Parathyroid adenoma (tissue), 2 donors: Measurements from ENCODE around the gene LPCAT1.
"Not testable (repeated sequence)": the region's sequence is repeated elsewhere in the genome, so short reads cannot be mapped to it uniquely, and the experiment has no call there.

ENCODE experiments used
- H2AFZ ChIP-seq: fragments of 300-600 bp; sonication (generic); one replicate; pipeline ENCODE4 v1.7.0; 2017; ENCODE audit warnings: antibody characterized with exemption, mild to moderate bottlenecking
- H3K27ac ChIP-seq: fragments of 300-600 bp; sonication (generic); one replicate; pipeline ENCODE4 v1.7.0; 2017
- H3K27me3 ChIP-seq: fragments of 300-600 bp; sonication (generic); one replicate; pipeline ENCODE4 v1.7.0; 2017; ENCODE audit warnings: low read length; ENCODE audit not compliant: control insufficient read depth, insufficient read depth
- H3K36me3 ChIP-seq: fragments of 300-600 bp; sonication (generic); one replicate; pipeline ENCODE4 v1.7.0; 2017; ENCODE audit warnings: low read length; ENCODE audit not compliant: control insufficient read depth, insufficient read depth
- H3K4me1 ChIP-seq: fragments of 300-600 bp; sonication (generic); one replicate; pipeline ENCODE4 v1.7.0; 2017; ENCODE audit warnings: control low read depth
- H3K4me2 ChIP-seq: fragments of 300-600 bp; sonication (generic); one replicate; pipeline ENCODE4 v1.7.0; 2017; ENCODE audit warnings: low read length
- H3K4me3 ChIP-seq: fragments of 300-600 bp; sonication (generic); one replicate; pipeline ENCODE4 v1.7.0; 2017; ENCODE audit warnings: low read depth, low read length
- H3K79me2 ChIP-seq: fragments of 300-600 bp; sonication (generic); one replicate; pipeline ENCODE4 v1.7.0; 2017; ENCODE audit warnings: control low read depth
- H3K9ac ChIP-seq: fragments of 300-600 bp; sonication (generic); one replicate; pipeline ENCODE4 v1.7.0; 2017; ENCODE audit warnings: mild to moderate bottlenecking
- H3K9me3 ChIP-seq: fragments of 300-600 bp; sonication (generic); one replicate; pipeline ENCODE4 v1.7.0; 2017; ENCODE audit warnings: low read length; ENCODE audit not compliant: control insufficient read depth
- CTCF ChIP-seq: fragments of 300-600 bp; sonication (generic); IDR thresholded peaks from one replicate; pipeline ENCODE4 v1.7.0; 2017; ENCODE audit warnings: antibody characterized with exemption, mild to moderate bottlenecking
- donor health status: primary hyperparathyroidism.

The LPCAT1 gene

GRCh38 chr5:1505506-1506241 lies 18.1 kb downstream of the LPCAT1 start:
- TF ChIP-seq CTCF: no peak
- Histone ChIP-seq H3K79me2 (peaks cover 17% of the 10 kb centered on the region), H2AFZ (no peak overlapping the region), H3K36me3 (no peaks in the 10 kb centered on the region), H3K27me3 (no peaks in the 10 kb centered on the region), H3K4me3 (no peak overlapping the region), H3K9me3 (no peaks in the 10 kb centered on the region), H3K9ac (no peak overlapping the region), H3K4me2 (no peak overlapping the region), H3K27ac (no peak overlapping the region), H3K4me1 (no peaks in the 10 kb centered on the region)

GRCh38 chr5:1505089-1505488 lies 18.7 kb downstream of the LPCAT1 start:
- H3K27ac ChIP-seq, H2AFZ ChIP-seq, H3K4me2 ChIP-seq, H3K9ac ChIP-seq, H3K4me1 ChIP-seq, H3K27me3 ChIP-seq, H3K4me3 ChIP-seq, H3K36me3 ChIP-seq, H3K9me3 ChIP-seq: not testable (repeated sequence)
- peaks cover 12% of the 10 kb centered on the region for H3K79me2 ChIP-seq

- Histone ChIP-seq H3K79me2 (peaks cover 12% of the 10 kb centered on the region), H3K4me3 (no peak overlapping the region), H3K9ac (no peak overlapping the region), H3K27ac (no peak overlapping the region), H3K27me3 (no peaks in the 10 kb centered on the region), H2AFZ (no peak overlapping the region), H3K9me3 (no peaks in the 10 kb centered on the region), H3K4me2 (no peak overlapping the region), H3K36me3 (no peaks in the 10 kb centered on the region), H3K4me1 (no peaks in the 10 kb centered on the region)
- TF ChIP-seq CTCF: no peak
Measured at GRCh38 chr5:1504617-1505016, 19.1 kb downstream of the LPCAT1 start.

GRCh38 chr5:1504069-1504595 lies 19.6 kb downstream of the LPCAT1 start:
- Histone ChIP-seq H3K27ac (no peak overlapping the region), H3K79me2 (peaks cover 12% of the 10 kb centered on the region), H3K4me1 (no peaks in the 10 kb centered on the region), H3K36me3 (no peaks in the 10 kb centered on the region), H3K4me2 (no peak overlapping the region), H3K9ac (no peak overlapping the region), H3K27me3 (no peaks in the 10 kb centered on the region), H2AFZ (no peak overlapping the region), H3K4me3 (no peak overlapping the region), H3K9me3 (no peaks in the 10 kb centered on the region)
- TF ChIP-seq CTCF: no peak

GRCh38 chr5:1503241-1504068 lies 20.3 kb downstream of the LPCAT1 start:
- Histone ChIP-seq H3K4me1 (no peaks in the 10 kb centered on the region), H3K4me3 (no peak overlapping the region), H2AFZ (no peak overlapping the region), H3K36me3 (no peaks in the 10 kb centered on the region), H3K79me2 (peaks cover 8% of the 10 kb centered on the region), H3K27ac (no peak overlapping the region), H3K9me3 (no peaks in the 10 kb centered on the region), H3K9ac (no peak overlapping the region), H3K27me3 (no peaks in the 10 kb centered on the region), H3K4me2 (no peak overlapping the region)
- TF ChIP-seq CTCF: no peak
